ENCODE measurements around the gene FAM163A.

Gene FAM163A

DNA sequence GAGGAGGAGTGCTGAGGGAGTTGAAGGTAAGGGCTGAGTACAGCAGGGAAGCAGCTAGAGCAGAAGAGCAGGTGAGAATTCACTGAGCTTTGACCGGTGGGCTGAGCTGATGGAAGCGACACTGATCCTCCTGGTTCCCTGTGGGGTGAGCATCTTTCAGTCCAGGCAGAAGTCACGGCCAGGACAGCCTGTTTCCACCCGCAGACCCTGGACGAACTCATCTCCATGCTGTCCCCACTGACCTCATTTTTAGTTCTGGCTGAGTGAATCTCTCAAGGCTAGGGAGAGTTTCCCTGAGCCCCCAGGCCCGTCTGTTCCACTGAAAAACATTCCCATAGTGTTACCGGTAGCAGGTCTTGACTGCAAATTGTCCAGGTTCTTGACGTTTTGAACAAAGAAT, 31.5 kb downstream of the FAM163A start:
- H4K91ac ChIP-seq (ENCODE audit: low read depth, low read length, poor library complexity) = no peak overlapping the region
- no peak overlapping the region for H3K4me3 ChIP-seq (ENCODE audit: low read length in 2 of 2)
- no peak overlapping the region for H3K23ac ChIP-seq (ENCODE audit: low read depth, low read length, poor library complexity)
- no peaks in the 10 kb centered on the region for H3K4me1 ChIP-seq (ENCODE audit: control insufficient read depth in 2 of 2, insufficient read depth in 1 of 2, low read depth in 1 of 2, low read length in 2 of 2)
- no CpG with 5 or more reads among the region's 8 CpGs for WGBS, 2 donors (ENCODE audit: extremely low coverage in 2 of 2, insufficient read length in 2 of 2, insufficient replicate concordance in 1 of 2)
- H2AK5ac ChIP-seq (ENCODE audit: low read depth, low read length) = peak overlapping the region; percentile 15
- no peak overlapping the region for H3K4ac ChIP-seq (ENCODE audit: low read length)
- no peak overlapping the region for H4K8ac ChIP-seq (ENCODE audit: low read depth, low read length)
- peaks cover 0 to 2% (median 0%) of the 10 kb centered on the region in 3 experiments for H3K27me3 ChIP-seq (ENCODE audit: control insufficient read depth in 3 of 3, insufficient read depth in 3 of 3, low read depth in 1 of 3, low read length in 3 of 3)
- H2BK15ac ChIP-seq (ENCODE audit: low read length) = no peak overlapping the region
- H2BK12ac ChIP-seq (ENCODE audit: low read length) = no peak overlapping the region
- H3K79me1 ChIP-seq (ENCODE audit: low read depth, low read length) = no peaks in the 10 kb centered on the region
- no peak for DNase-seq (ENCODE audit: low spot score)
- H2BK120ac ChIP-seq (ENCODE audit: low read depth, low read length) = no peak overlapping the region
- H3K36me3 ChIP-seq (replicated peaks in 1 of 2; ENCODE audit: control insufficient read depth in 2 of 2, insufficient read depth in 2 of 2, low read length in 2 of 2) = no peaks in the 10 kb centered on the region
- peak overlapping the region; percentile 4 for H3K18ac ChIP-seq (ENCODE audit: low read length)
- H3K9me3 ChIP-seq (replicated peaks in 1 of 2; ENCODE audit: control insufficient read depth in 2 of 2, insufficient read depth in 1 of 2, low read depth in 1 of 2, low read length in 2 of 2) = no peaks in the 10 kb centered on the region
- H3K9ac ChIP-seq (ENCODE audit: low read depth, low read length, poor library complexity) = no peak overlapping the region
- no peak overlapping the region for H3K14ac ChIP-seq (ENCODE audit: low read length)
- peak overlapping the region; percentile 45 for H2AFZ ChIP-seq (ENCODE audit: low read length)
- no peak overlapping the region for H3K4me2 ChIP-seq (ENCODE audit: insufficient read depth, low read length, poor library complexity, severe bottlenecking)
- no peak overlapping the region for H3K27ac ChIP-seq (replicated peaks; ENCODE audit: low read length)
- H2BK5ac ChIP-seq (ENCODE audit: low read length) = no peak overlapping the region

DNA sequence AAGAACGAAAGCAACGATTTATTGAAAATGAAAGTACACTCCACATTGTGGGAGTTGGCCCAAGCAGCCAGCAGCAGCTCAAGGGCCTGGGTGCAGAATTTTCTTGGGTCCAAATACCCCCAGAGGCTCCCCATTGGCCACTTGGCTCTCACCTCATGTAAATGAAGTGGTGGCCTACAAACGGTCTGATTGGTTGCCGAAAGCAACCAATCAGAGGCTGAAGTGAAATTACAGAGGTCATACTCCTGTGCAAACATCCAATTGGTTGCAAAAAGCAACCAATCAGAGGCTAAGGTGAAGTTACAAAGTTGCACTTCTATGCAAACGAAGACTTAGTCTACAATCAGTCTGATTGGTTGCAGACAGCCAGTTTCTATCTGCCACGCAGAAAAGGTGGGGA, 31.9 kb downstream of the FAM163A start:
- H3K79me1 ChIP-seq (ENCODE audit: low read depth, low read length) = no peaks in the 10 kb centered on the region
- no peak overlapping the region for H3K9ac ChIP-seq (ENCODE audit: low read depth, low read length, poor library complexity)
- H4K91ac ChIP-seq (ENCODE audit: low read depth, low read length, poor library complexity) = no peak overlapping the region
- no peaks in the 10 kb centered on the region for H3K9me3 ChIP-seq (replicated peaks in 1 of 2; ENCODE audit: control insufficient read depth in 2 of 2, insufficient read depth in 1 of 2, low read depth in 1 of 2, low read length in 2 of 2)
- H3K4me1 ChIP-seq (ENCODE audit: control insufficient read depth in 2 of 2, insufficient read depth in 1 of 2, low read depth in 1 of 2, low read length in 2 of 2) = no peaks in the 10 kb centered on the region
- no peak overlapping the region for H4K8ac ChIP-seq (ENCODE audit: low read depth, low read length)
- H3K27ac ChIP-seq (replicated peaks; ENCODE audit: low read length) = no peak overlapping the region
- H3K36me3 ChIP-seq (replicated peaks in 1 of 2; ENCODE audit: control insufficient read depth in 2 of 2, insufficient read depth in 2 of 2, low read length in 2 of 2) = no peaks in the 10 kb centered on the region
- H2BK12ac ChIP-seq (ENCODE audit: low read length) = no peak overlapping the region
- H3K23ac ChIP-seq (ENCODE audit: low read depth, low read length, poor library complexity) = no peak overlapping the region
- no peak overlapping the region for H2BK15ac ChIP-seq (ENCODE audit: low read length)
- H3K4ac ChIP-seq (ENCODE audit: low read length) = no peak overlapping the region
- no CpG with 5 or more reads among the region's 6 CpGs for WGBS, 2 donors (ENCODE audit: extremely low coverage in 2 of 2, insufficient read length in 2 of 2, insufficient replicate concordance in 1 of 2)
- H2AFZ ChIP-seq (ENCODE audit: low read length) = peak overlapping the region; percentile 45
- H2BK5ac ChIP-seq (ENCODE audit: low read length) = no peak overlapping the region
- no peak overlapping the region for H3K18ac ChIP-seq (ENCODE audit: low read length)
- H3K27me3 ChIP-seq (ENCODE audit: control insufficient read depth in 3 of 3, insufficient read depth in 3 of 3, low read depth in 1 of 3, low read length in 3 of 3) = peaks cover 0 to 3% (median 0%) of the 10 kb centered on the region in 3 experiments
- no peak overlapping the region for H3K4me3 ChIP-seq (ENCODE audit: low read length in 2 of 2)
- H2AK5ac ChIP-seq (ENCODE audit: low read depth, low read length) = no peak overlapping the region
- no peak overlapping the region for H3K14ac ChIP-seq (ENCODE audit: low read length)
- no peak for DNase-seq (ENCODE audit: low spot score)
- no peak overlapping the region for H2BK120ac ChIP-seq (ENCODE audit: low read depth, low read length)
- no peak overlapping the region for H3K4me2 ChIP-seq (ENCODE audit: insufficient read depth, low read length, poor library complexity, severe bottlenecking)

GRCh38 chr1:179776831-179777230, 33.7 kb downstream of the FAM163A start:
- no peaks in the 10 kb centered on the region for H3K4me1 ChIP-seq (ENCODE audit: control insufficient read depth in 2 of 2, insufficient read depth in 1 of 2, low read depth in 1 of 2, low read length in 2 of 2)
- H2BK120ac ChIP-seq (ENCODE audit: low read depth, low read length) = no peak overlapping the region
- H2BK5ac ChIP-seq (ENCODE audit: low read length) = no peak overlapping the region
- H2BK15ac ChIP-seq (ENCODE audit: low read length) = no peak overlapping the region
- H3K79me1 ChIP-seq (ENCODE audit: low read depth, low read length) = no peaks in the 10 kb centered on the region
- no peak overlapping the region for H3K4ac ChIP-seq (ENCODE audit: low read length)
- DNase-seq (ENCODE audit: low spot score) = no peak
- H3K14ac ChIP-seq (ENCODE audit: low read length) = no peak overlapping the region
- H4K8ac ChIP-seq (ENCODE audit: low read depth, low read length) = no peak overlapping the region
- H3K9me3 ChIP-seq (replicated peaks in 1 of 2; ENCODE audit: control insufficient read depth in 2 of 2, insufficient read depth in 1 of 2, low read depth in 1 of 2, low read length in 2 of 2) = no peaks in the 10 kb centered on the region
- H3K23ac ChIP-seq (ENCODE audit: low read depth, low read length, poor library complexity) = no peak overlapping the region
- WGBS, 2 donors (ENCODE audit: extremely low coverage in 2 of 2, insufficient read length in 2 of 2, insufficient replicate concordance in 1 of 2) = no CpG with 5 or more reads among the region's 2 CpGs
- H3K18ac ChIP-seq (ENCODE audit: low read length) = no peak overlapping the region
- H3K9ac ChIP-seq (ENCODE audit: low read depth, low read length, poor library complexity) = no peak overlapping the region
- H4K91ac ChIP-seq (ENCODE audit: low read depth, low read length, poor library complexity) = no peak overlapping the region
- H2AFZ ChIP-seq (ENCODE audit: low read length) = no peak overlapping the region
- peaks cover 0 to 15% (median 0%) of the 10 kb centered on the region in 3 experiments for H3K27me3 ChIP-seq (ENCODE audit: control insufficient read depth in 3 of 3, insufficient read depth in 3 of 3, low read depth in 1 of 3, low read length in 3 of 3)
- H3K4me2 ChIP-seq (ENCODE audit: insufficient read depth, low read length, poor library complexity, severe bottlenecking) = no peak overlapping the region
- no peak overlapping the region for H3K4me3 ChIP-seq (ENCODE audit: low read length in 2 of 2)
- no peaks in the 10 kb centered on the region for H3K36me3 ChIP-seq (replicated peaks in 1 of 2; ENCODE audit: control insufficient read depth in 2 of 2, insufficient read depth in 2 of 2, low read length in 2 of 2)
- H2AK5ac ChIP-seq (ENCODE audit: low read depth, low read length) = no peak overlapping the region
- no peak overlapping the region for H3K27ac ChIP-seq (replicated peaks; ENCODE audit: low read length)
- no peak overlapping the region for H2BK12ac ChIP-seq (ENCODE audit: low read length)

DNA sequence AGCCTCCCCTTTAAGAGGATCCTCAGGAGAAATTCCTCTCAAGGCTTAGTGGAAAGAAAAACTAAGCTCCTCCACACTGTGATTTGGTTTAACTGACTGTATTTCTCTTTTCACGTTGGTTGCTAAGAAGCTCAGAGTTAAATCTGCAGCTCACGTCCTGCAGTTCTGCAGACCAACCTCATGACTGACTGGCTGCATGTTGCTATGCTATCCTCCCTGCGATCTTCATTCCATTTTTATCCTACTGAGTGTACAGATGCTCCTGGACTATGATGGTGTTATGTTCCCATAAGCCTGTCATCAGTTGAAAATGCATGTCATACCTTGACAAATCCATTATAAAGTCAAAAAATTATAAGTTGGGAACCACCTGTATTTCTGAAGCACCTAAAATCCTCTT, 34.6 kb downstream of the FAM163A start:
- H3K23ac ChIP-seq (ENCODE audit: low read depth, low read length, poor library complexity) = no peak overlapping the region
- peaks cover 0 to 20% (median 0%) of the 10 kb centered on the region in 3 experiments for H3K27me3 ChIP-seq (ENCODE audit: control insufficient read depth in 3 of 3, insufficient read depth in 3 of 3, low read depth in 1 of 3, low read length in 3 of 3)
- no peak overlapping the region for H2BK5ac ChIP-seq (ENCODE audit: low read length)
- no CpG with 5 or more reads among the region's 3 CpGs for WGBS, 2 donors (ENCODE audit: extremely low coverage in 2 of 2, insufficient read length in 2 of 2, insufficient replicate concordance in 1 of 2)
- no peak for DNase-seq (ENCODE audit: low spot score)
- no peaks in the 10 kb centered on the region for H3K79me1 ChIP-seq (ENCODE audit: low read depth, low read length)
- H3K4me1 ChIP-seq (ENCODE audit: control insufficient read depth in 2 of 2, insufficient read depth in 1 of 2, low read depth in 1 of 2, low read length in 2 of 2) = no peaks in the 10 kb centered on the region
- H2BK15ac ChIP-seq (ENCODE audit: low read length) = no peak overlapping the region
- H2BK120ac ChIP-seq (ENCODE audit: low read depth, low read length) = no peak overlapping the region
- no peaks in the 10 kb centered on the region for H3K36me3 ChIP-seq (replicated peaks in 1 of 2; ENCODE audit: control insufficient read depth in 2 of 2, insufficient read depth in 2 of 2, low read length in 2 of 2)
- H3K4me3 ChIP-seq (ENCODE audit: low read length in 2 of 2) = no peak overlapping the region
- no peak overlapping the region for H3K9ac ChIP-seq (ENCODE audit: low read depth, low read length, poor library complexity)
- H3K4ac ChIP-seq (ENCODE audit: low read length) = no peak overlapping the region
- H4K91ac ChIP-seq (ENCODE audit: low read depth, low read length, poor library complexity) = no peak overlapping the region
- H3K27ac ChIP-seq (replicated peaks; ENCODE audit: low read length) = no peak overlapping the region
- H3K9me3 ChIP-seq (replicated peaks in 1 of 2; ENCODE audit: control insufficient read depth in 2 of 2, insufficient read depth in 1 of 2, low read depth in 1 of 2, low read length in 2 of 2) = no peaks in the 10 kb centered on the region
- no peak overlapping the region for H3K14ac ChIP-seq (ENCODE audit: low read length)
- H3K4me2 ChIP-seq (ENCODE audit: insufficient read depth, low read length, poor library complexity, severe bottlenecking) = no peak overlapping the region
- H2BK12ac ChIP-seq (ENCODE audit: low read length) = no peak overlapping the region
- H2AFZ ChIP-seq (ENCODE audit: low read length) = no peak overlapping the region
- H3K18ac ChIP-seq (ENCODE audit: low read length) = no peak overlapping the region
- H2AK5ac ChIP-seq (ENCODE audit: low read depth, low read length) = no peak overlapping the region
- no peak overlapping the region for H4K8ac ChIP-seq (ENCODE audit: low read depth, low read length)
